Esophagus squamous epithelium (tissue), 5 donors: ENCODE data around the gene ABCB10. TPM values are rescaled to one million over a fixed set of nuclear protein-coding genes. Genes with fewer than 3 reads are reported as not detected.

Experiments used
- DNase-seq: peaks from one replicate; lab custom pipeline; 2025; lab: John Stamatoyannopoulos, UW
- H3K27ac ChIP-seq, 4 donors: fragments of 200-600 bp; sonication (generic); one replicate each; pipeline ENCODE4 v1.5.1; 2016 to 2019; ENCODE audit warnings: mild to moderate bottlenecking in 1 of 4
- H3K27me3 ChIP-seq, 4 donors: fragments of 200-600 bp; sonication (generic); 1 replicate in 3 of 4; 2 replicates in 1 of 4; pipeline versions ENCODE4 v1.5.1 to v1.6.0; 2017 to 2021; ENCODE audit warnings: antibody characterized with exemption in 1 of 4
- H3K36me3 ChIP-seq, 3 donors: fragments of 200-600 bp; sonication (generic); one replicate each; pipeline ENCODE4 v1.5.1; 2016 to 2019
- H3K4me1 ChIP-seq, 3 donors: fragments of 200-600 bp; sonication (generic); one replicate each; pipeline ENCODE4 v1.5.1; 2017 to 2019
- H3K4me3 ChIP-seq, 4 donors: fragments of 200-600 bp; sonication (generic); 1 replicate in 3 of 4; 2 replicates in 1 of 4; pipeline ENCODE4 v1.5.1; 2016 to 2019; ENCODE audit warnings: mild to moderate bottlenecking in 2 of 4, moderate library complexity in 1 of 4
- H3K9me3 ChIP-seq, 3 donors: fragments of 200-600 bp; sonication (generic); one replicate each; pipeline ENCODE4 v1.5.1; 2016 to 2019
- CTCF ChIP-seq, 6 experiments: fragments of 450-650 bp in 4 of 6; fragments of 200-600 bp in 2 of 6; sonication (generic) in 2 of 6; IDR thresholded peaks; one replicate each; pipeline ENCODE4 v1.5.1; 2016 to 2019; ENCODE audit warnings: antibody characterized with exemption in 6 of 6, mild to moderate bottlenecking in 4 of 6, moderate library complexity in 4 of 6
- POLR2A ChIP-seq, 4 donors: fragments of 450-650 bp; IDR thresholded peaks; one replicate each; pipeline ENCODE4 v1.6.1; 2017; ENCODE audit warnings: antibody characterized with exemption in 4 of 4, mild to moderate bottlenecking in 4 of 4, moderate library complexity in 3 of 4
- whole genome bisulfite sequencing, 2 donors: methylation state at CpG; one replicate each; pipeline ENCODE4 v1.1.5; 2018; 5-methylcytosine and 5-hydroxymethylcytosine counted together
- intact Hi-C: fragments of 100-400 bp; cut with DNase I; formaldehyde crosslinking; loops from one replicate; pipeline ENCODE4 v1.15.0; 2022
- total RNA-seq, 4 donors: library from RNA; depleted of rRNA; stranded (reverse); fragments of >200 nt; gene quantifications; one replicate each; pipeline ENCODE4 v1.1.0, GENCODE V29; 2016
- donor health status: DM: yes; HTN: yes; CAD: no.

Gene ABCB10
- total RNA-seq, 4 donors from 2014 or later: 9.9 to 18.6 (median 14.3) TPM

- DNase-seq: peak; percentile 96
- intact Hi-C loops: no loop called here
- peak within 1 kb of the TSS; percentile 76 to 94 (median 92) for H3K4me3 ChIP-seq
- H3K4me1 ChIP-seq: peaks cover 6 to 24% (median 16%) of the 10 kb centered on the region in 3 donors
- peaks cover 0 to 28% (median 0%) of the 10 kb centered on the region in 3 donors for H3K36me3 ChIP-seq
- 1% methylated on average over 20 to 21 of the region's 65 CpGs for WGBS, 2 donors
- no peaks in the 10 kb centered on the region for H3K9me3 ChIP-seq
- no peak for TF ChIP-seq CTCF (IDR thresholded peaks at IDR 0.05)
- TF ChIP-seq POLR2A (IDR thresholded peaks at IDR 0.05): peak in 3 of 4 donors; percentile 67 to 92 (median 91)
- peak within 1 kb of the TSS; percentile 93 to 99 (median 96) for H3K27ac ChIP-seq
- H3K27me3 ChIP-seq: no peaks in the 10 kb centered on the region
These were observed 50.3 kb downstream of the ABCB10 start, which contains the start of gene NUP133 for GRCh38 chr1:229507951-229508822. NUP133 (minus strand) TSS chr1:229508341; CDS start chr1:229508249, 92 bp downstream.

- peaks cover 6 to 24% (median 16%) of the 10 kb centered on the region in 3 donors for H3K4me1 ChIP-seq
- intact Hi-C loops: no loop called here
- no peaks in the 10 kb centered on the region for H3K27me3 ChIP-seq
- H3K9me3 ChIP-seq: no peaks in the 10 kb centered on the region
- H3K4me3 ChIP-seq: peak overlapping the region; percentile 76 to 94 (median 92)
- no peak for DNase-seq
- TF ChIP-seq CTCF (IDR thresholded peaks at IDR 0.05): no peak
- TF ChIP-seq POLR2A (IDR thresholded peaks at IDR 0.05): no peak
- peaks cover 0 to 34% (median 0%) of the 10 kb centered on the region in 3 donors for H3K36me3 ChIP-seq
- H3K27ac ChIP-seq: peak overlapping the region; percentile 93 to 99 (median 96)
- 2 to 3% methylated on average over 5 of the region's 5 CpGs for WGBS, 2 donors
These were observed 51.0 kb downstream of the ABCB10 start for GRCh38 chr1:229507502-229507901.

GRCh38 chr1:229506633-229507032 lies 51.9 kb downstream of the ABCB10 start:
- DNase-seq: no peak
- intact Hi-C loops: no loop called here
- no peaks in the 10 kb centered on the region for H3K9me3 ChIP-seq
- peaks cover 6 to 24% (median 16%) of the 10 kb centered on the region in 3 donors for H3K4me1 ChIP-seq
- no peak overlapping the region for H3K27ac ChIP-seq
- H3K4me3 ChIP-seq: peak overlapping the region in 1 of 4 donors; percentile 94
- peaks cover 0 to 40% (median 0%) of the 10 kb centered on the region in 3 donors for H3K36me3 ChIP-seq
- 74 to 77% methylated on average over 8 of the region's 8 CpGs for WGBS, 2 donors
- no peak for TF ChIP-seq CTCF (IDR thresholded peaks at IDR 0.05)
- TF ChIP-seq POLR2A (IDR thresholded peaks at IDR 0.05): no peak
- H3K27me3 ChIP-seq: no peaks in the 10 kb centered on the region

- H3K4me3 ChIP-seq: no peak overlapping the region
- no peak for TF ChIP-seq CTCF (IDR thresholded peaks at IDR 0.05)
- intact Hi-C loops: no loop called here
- H3K4me1 ChIP-seq: no peaks in the 10 kb centered on the region
- H3K9me3 ChIP-seq: no peaks in the 10 kb centered on the region
- no peaks in the 10 kb centered on the region for H3K27me3 ChIP-seq
- H3K36me3 ChIP-seq: peaks cover 12 to 100% (median 37%) of the 10 kb centered on the region in 3 donors
- no peak for DNase-seq
- H3K27ac ChIP-seq: no peak overlapping the region
- WGBS, 2 donors: 77 to 78% methylated on average over 2 of the region's 2 CpGs
These were observed 62.7 kb downstream of the ABCB10 start for GRCh38 chr1:229495782-229496181.

- Histone ChIP-seq H3K36me3 (peaks cover 4 to 100% (median 51%) of the 10 kb centered on the region in 3 donors), H3K27me3 (no peaks in the 10 kb centered on the region), H3K9me3 (no peaks in the 10 kb centered on the region), H3K27ac (no peak overlapping the region), H3K4me1 (no peaks in the 10 kb centered on the region), H3K4me3 (no peak overlapping the region)
- 82 to 95% methylated on average over 1 of the region's 1 CpG for WGBS, 2 donors
- TF ChIP-seq POLR2A (IDR thresholded peaks at IDR 0.05) (no peak), CTCF (IDR thresholded peaks at IDR 0.05) (no peak)
- intact Hi-C loops: no loop called here
- DNase-seq: no peak
These were observed 71.3 kb downstream of the ABCB10 start for GRCh38 chr1:229487181-229487580.
